ENCODE data around the gene NEGR1. TPM values are rescaled to one million over a fixed set of nuclear protein-coding genes. Genes with fewer than 3 reads are reported as not detected.

NEGR1 gene
- polyA plus RNA-seq = 1 to 10 TPM in 1 of 3 donors, not detected in 2; 1.7 TPM

- peak; percentile 61 to 73 (median 69) for DNase-seq
- Mint-ChIP-seq H3K36me3 (no peaks in the 10 kb centered on the region), H3K4me1 (peaks cover 26 to 33% of the 10 kb centered on the region in 2 donors), H3K27ac (peak within 1 kb of the TSS; percentile 55 to 85 (median 70)), H3K27me3 (ENCODE audit: low read depth in 3 of 3) (peaks cover 8 to 10% (median 8%) of the 10 kb centered on the region in 3 donors), H3K9me3 (peaks cover 0 to 11% (median 0%) of the 10 kb centered on the region in 6 donors), H3K4me3 (peak within 1 kb of the TSS in 3 of 5 donors; percentile 82 to 89 (median 89))
These were observed at the start of gene NEGR1 for GRCh38 chr1:72282271-72283021. TSS of gene NEGR1 (minus strand) at chr1:72282539.

DNA sequence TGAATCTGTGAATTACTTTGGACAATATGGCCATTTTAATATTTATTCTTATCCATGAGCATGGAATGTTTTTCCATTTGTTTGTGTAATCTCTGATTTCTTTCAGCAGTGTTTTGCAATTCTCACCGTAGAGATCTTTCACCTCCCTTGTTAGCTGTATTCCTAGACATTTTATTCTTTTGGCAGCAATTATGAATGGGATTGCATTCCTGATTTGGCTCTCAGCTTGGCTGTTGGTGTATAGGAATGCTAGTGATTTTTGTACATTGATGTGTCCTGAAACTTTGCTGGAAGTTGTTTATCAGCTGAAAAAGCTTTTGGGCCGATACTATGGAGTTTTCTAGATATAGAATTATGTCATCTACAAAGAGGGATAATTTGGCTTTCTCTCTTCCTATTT, 44.2 kb upstream of the NEGR1 start:
- Mint-ChIP-seq H3K27me3 (ENCODE audit: low read depth in 3 of 3) (peaks cover 0 to 5% (median 0%) of the 10 kb centered on the region in 3 donors), H3K36me3 (no peaks in the 10 kb centered on the region), H3K4me1 (peaks cover 37% of the 10 kb centered on the region in 2 donors), H3K27ac (no peak overlapping the region), H3K9me3 (peaks cover 0 to 4% (median 0%) of the 10 kb centered on the region in 6 donors), H3K4me3 (no peak overlapping the region)
- DNase-seq = no peak

GRCh38 chr1:72324451-72324850, 42.1 kb upstream of the NEGR1 start:
- Mint-ChIP-seq H3K27me3 (ENCODE audit: low read depth in 3 of 3) (peaks cover 0 to 5% (median 0%) of the 10 kb centered on the region in 3 donors), H3K9me3 (peaks cover 0 to 4% (median 0%) of the 10 kb centered on the region in 6 donors), H3K4me1 (peaks cover 37 to 38% of the 10 kb centered on the region in 2 donors), H3K36me3 (no peaks in the 10 kb centered on the region), H3K27ac (no peak overlapping the region), H3K4me3 (no peak overlapping the region)
- no peak for DNase-seq

GRCh38 chr1:72322910-72323309, 40.6 kb upstream of the NEGR1 start:
- H3K36me3 Mint-ChIP-seq = no peaks in the 10 kb centered on the region
- peaks cover 0 to 4% (median 0%) of the 10 kb centered on the region in 6 donors for H3K9me3 Mint-ChIP-seq
- peak overlapping the region in 3 of 5 donors; percentile 12 to 72 (median 63) for H3K4me3 Mint-ChIP-seq
- peaks cover 36% of the 10 kb centered on the region in 2 donors for H3K4me1 Mint-ChIP-seq
- peak in 1 of 3 donors; percentile 2 for DNase-seq
- peaks cover 0 to 3% (median 0%) of the 10 kb centered on the region in 3 donors for H3K27me3 Mint-ChIP-seq (ENCODE audit: low read depth in 3 of 3)
- H3K27ac Mint-ChIP-seq = peak overlapping the region in 3 of 6 donors; percentile 26 to 70 (median 36)

DNA sequence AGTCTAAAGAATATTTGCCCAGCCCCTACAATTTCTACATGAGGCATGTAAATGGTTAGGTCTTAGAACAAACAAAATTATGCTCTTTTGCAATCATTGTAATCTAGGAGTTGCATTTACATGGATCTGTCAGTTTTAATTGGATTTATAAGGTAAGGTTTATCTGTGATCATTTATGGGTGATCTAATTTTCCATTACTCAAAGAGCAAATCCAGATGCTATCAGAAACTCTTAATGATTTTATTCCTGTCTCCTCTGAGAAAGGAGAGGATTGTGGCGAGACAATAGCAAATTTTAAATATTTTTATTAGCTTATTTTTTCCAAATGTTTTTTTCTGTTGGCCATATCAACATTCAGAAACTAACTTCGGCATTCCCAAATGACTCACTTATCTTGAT, 14.2 kb upstream of the NEGR1 start:
- no peak for DNase-seq
- no peak overlapping the region for H3K27ac Mint-ChIP-seq
- no peaks in the 10 kb centered on the region for H3K4me1 Mint-ChIP-seq
- peaks cover 0 to 5% (median 2%) of the 10 kb centered on the region in 3 donors for H3K27me3 Mint-ChIP-seq (ENCODE audit: low read depth in 3 of 3)
- H3K9me3 Mint-ChIP-seq = peaks cover 0 to 13% (median 0%) of the 10 kb centered on the region in 6 donors
- no peaks in the 10 kb centered on the region for H3K36me3 Mint-ChIP-seq
- no peak overlapping the region for H3K4me3 Mint-ChIP-seq

- Mint-ChIP-seq H3K4me1 (peaks cover 0 to 4% of the 10 kb centered on the region in 2 donors), H3K4me3 (no peak overlapping the region), H3K27ac (no peak overlapping the region)
These were observed 6.5 kb upstream of the NEGR1 start for GRCh38 chr1:72288886-72289285.

DNA sequence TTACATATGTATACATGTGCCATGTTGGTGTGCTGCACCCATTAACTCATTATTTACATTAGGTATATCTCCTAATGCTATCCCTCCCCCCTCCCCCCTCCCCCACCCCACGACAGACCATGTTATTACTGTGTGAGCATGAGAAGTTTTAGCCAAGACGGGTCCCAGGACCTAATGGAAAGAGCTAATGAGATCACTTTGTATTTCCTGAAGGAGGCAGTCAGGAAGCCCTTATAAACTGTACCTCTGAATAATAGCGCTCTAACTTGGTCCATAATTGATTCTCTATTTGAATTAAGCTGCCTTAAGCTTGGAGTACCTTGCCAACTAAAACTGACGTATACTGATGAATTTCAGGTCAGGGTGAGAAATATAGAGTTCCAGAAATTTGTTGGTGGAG, 4.1 kb upstream of the NEGR1 start:
- no peaks in the 10 kb centered on the region for H3K36me3 Mint-ChIP-seq
- peaks cover 0 to 6% (median 0%) of the 10 kb centered on the region in 6 donors for H3K9me3 Mint-ChIP-seq
- no peak overlapping the region for H3K27ac Mint-ChIP-seq
- no peak overlapping the region for H3K4me3 Mint-ChIP-seq
- DNase-seq = no peak
- peaks cover 10 to 13% of the 10 kb centered on the region in 2 donors for H3K4me1 Mint-ChIP-seq
- H3K27me3 Mint-ChIP-seq (ENCODE audit: low read depth in 3 of 3) = peaks cover 7 to 10% (median 8%) of the 10 kb centered on the region in 3 donors

More at GRCh38 chr1:72288886-72289285, 6.5 kb upstream of the NEGR1 start:
- DNase-seq = no peak
- H3K9me3 Mint-ChIP-seq = no peaks in the 10 kb centered on the region
- H3K36me3 Mint-ChIP-seq = no peaks in the 10 kb centered on the region
- peaks cover 0 to 5% (median 0%) of the 10 kb centered on the region in 3 donors for H3K27me3 Mint-ChIP-seq (ENCODE audit: low read depth in 3 of 3)

DNA sequence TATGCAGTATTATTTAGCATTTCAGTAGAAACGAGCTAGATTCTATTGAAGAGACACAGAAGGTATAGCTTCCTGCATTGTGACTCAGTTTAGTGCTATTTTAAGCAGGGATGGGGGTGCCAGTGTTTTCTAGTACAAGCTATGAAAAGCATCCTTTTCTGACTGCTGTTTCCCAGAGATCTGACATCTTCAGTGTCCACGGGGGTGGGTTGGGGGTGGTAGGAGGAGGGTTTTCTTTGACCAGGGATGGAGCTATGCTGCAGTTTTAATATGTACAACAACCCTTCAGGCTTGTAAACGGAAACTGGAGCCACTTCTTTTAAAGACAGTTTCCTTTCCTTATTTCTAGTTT, 2.7 kb upstream of the NEGR1 start:
- no peaks in the 10 kb centered on the region for H3K36me3 Mint-ChIP-seq
- H3K4me1 Mint-ChIP-seq = peaks cover 18 to 23% of the 10 kb centered on the region in 2 donors
- no peak for DNase-seq
- no peak overlapping the region for H3K4me3 Mint-ChIP-seq
- H3K27me3 Mint-ChIP-seq (ENCODE audit: low read depth in 3 of 3) = peaks cover 8 to 10% (median 8%) of the 10 kb centered on the region in 3 donors
- H3K27ac Mint-ChIP-seq = no peak overlapping the region
- H3K9me3 Mint-ChIP-seq = peaks cover 0 to 11% (median 0%) of the 10 kb centered on the region in 6 donors

DNA sequence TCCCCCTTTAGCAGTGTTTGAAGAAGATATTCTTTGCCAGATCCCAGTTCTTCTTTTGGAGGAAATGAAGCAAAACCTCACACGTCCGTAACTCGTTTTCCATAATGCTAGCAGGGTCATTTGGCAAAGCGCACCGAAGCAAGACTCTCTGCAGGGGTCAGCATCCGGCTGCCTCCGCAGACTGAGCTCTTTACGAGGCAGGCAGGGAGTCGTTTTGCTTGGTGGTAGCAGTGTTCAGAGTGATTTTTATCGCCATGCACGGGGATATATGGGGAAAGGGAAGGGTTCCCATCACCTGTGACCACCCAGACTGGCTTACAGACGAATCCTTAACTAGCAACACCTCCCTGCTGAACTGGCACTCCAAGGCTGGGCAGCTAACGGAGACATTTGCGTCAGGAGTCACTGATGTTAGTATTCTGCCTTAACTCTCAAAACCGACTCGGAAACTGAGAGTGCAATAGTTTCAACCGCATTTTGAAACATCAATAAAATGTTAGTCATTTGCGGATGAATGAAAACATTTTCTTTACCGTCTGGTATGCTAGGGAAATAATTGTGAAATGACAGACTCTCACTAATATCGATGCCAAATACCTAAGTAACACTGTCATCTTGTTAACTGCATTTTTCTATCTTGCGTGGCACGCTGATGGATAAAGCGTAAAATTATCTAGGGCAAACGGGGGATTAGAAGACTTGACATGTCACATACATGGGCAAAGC, 2.2 kb upstream of the NEGR1 start:
- Mint-ChIP-seq H3K9me3 (peaks cover 0 to 11% (median 0%) of the 10 kb centered on the region in 6 donors), H3K27me3 (ENCODE audit: low read depth in 3 of 3) (peaks cover 8 to 10% (median 8%) of the 10 kb centered on the region in 3 donors), H3K27ac (no peak overlapping the region), H3K4me3 (no peak overlapping the region), H3K36me3 (no peaks in the 10 kb centered on the region), H3K4me1 (peaks cover 19 to 23% of the 10 kb centered on the region in 2 donors)
- peak; percentile 16 to 27 (median 17) for DNase-seq

- Mint-ChIP-seq H3K27ac (no peak overlapping the region), H3K4me3 (no peak overlapping the region), H3K36me3 (no peaks in the 10 kb centered on the region), H3K4me1 (peaks cover 23% of the 10 kb centered on the region in 2 donors), H3K27me3 (ENCODE audit: low read depth in 3 of 3) (peaks cover 8 to 10% (median 8%) of the 10 kb centered on the region in 3 donors), H3K9me3 (peaks cover 0 to 11% (median 0%) of the 10 kb centered on the region in 6 donors)
- no peak for DNase-seq
These were observed 1.7 kb upstream of the NEGR1 start for GRCh38 chr1:72284084-72284347.

- no peak overlapping the region for H3K27ac Mint-ChIP-seq
These were observed 1.2 kb upstream of the NEGR1 start for GRCh38 chr1:72283307-72284083.

DNA sequence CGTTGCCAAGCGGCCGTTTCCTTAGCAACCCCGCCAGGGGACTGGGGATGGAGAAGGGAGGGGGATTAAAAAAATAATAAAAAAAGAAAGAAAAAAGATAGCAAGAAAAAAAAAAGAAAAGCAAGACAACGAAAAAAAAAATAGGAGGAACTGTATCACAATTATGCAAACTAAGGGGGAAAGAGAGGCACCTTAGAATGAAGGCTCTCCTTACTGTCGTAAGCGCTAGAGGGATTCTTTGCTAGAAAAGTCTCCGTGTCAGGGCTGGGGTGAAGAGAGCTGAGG, 625 bp upstream of the NEGR1 start:
- Mint-ChIP-seq H3K9me3 (peaks cover 0 to 11% (median 0%) of the 10 kb centered on the region in 6 donors), H3K36me3 (no peaks in the 10 kb centered on the region), H3K27ac (no peak overlapping the region), H3K27me3 (ENCODE audit: low read depth in 3 of 3) (peaks cover 8 to 10% (median 8%) of the 10 kb centered on the region in 3 donors), H3K4me1 (peaks cover 26 to 31% of the 10 kb centered on the region in 2 donors), H3K4me3 (no peak overlapping the region)
- peak in 1 of 3 donors; percentile 37 for DNase-seq

More at GRCh38 chr1:72283307-72284083, 1.2 kb upstream of the NEGR1 start:
- peaks cover 23 to 26% of the 10 kb centered on the region in 2 donors for H3K4me1 Mint-ChIP-seq
- peaks cover 8 to 10% (median 8%) of the 10 kb centered on the region in 3 donors for H3K27me3 Mint-ChIP-seq (ENCODE audit: low read depth in 3 of 3)
- peak; percentile 38 to 44 (median 40) for DNase-seq
- H3K9me3 Mint-ChIP-seq = peaks cover 0 to 11% (median 0%) of the 10 kb centered on the region in 6 donors
- H3K36me3 Mint-ChIP-seq = no peaks in the 10 kb centered on the region
- no peak overlapping the region for H3K4me3 Mint-ChIP-seq

DNA sequence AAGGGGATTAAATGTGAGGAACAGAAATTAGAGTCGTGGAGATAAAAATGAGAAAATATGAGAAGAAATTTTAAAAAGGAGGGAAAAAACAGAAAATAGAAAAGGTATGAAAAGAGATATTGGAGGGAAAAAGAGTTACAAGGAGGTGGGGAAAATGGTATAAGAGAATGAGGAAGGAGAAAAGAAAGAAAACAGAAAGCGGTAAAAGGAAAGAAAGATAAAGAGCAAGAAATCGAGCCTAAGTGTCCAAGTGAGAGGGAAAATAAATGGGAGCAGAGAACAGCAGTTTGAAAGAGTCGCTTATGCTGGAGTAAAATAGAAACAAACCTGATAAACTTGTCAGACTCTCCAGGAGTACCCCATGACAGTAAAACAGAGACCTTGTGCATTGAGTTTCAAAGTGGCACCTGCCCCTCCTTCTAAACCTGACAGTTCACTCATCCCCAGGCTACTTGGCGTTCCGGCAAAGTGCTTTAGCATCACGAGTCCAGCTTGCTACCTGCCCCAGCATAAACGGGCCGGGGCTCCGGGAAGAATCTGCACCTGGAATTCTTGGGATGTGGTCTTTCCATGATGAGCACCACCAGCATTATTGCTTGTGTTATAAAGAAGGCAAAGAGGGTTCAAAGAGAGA, 585 bp downstream of the NEGR1 start:
- DNase-seq = peak in 1 of 3 donors; percentile 6
- peaks cover 8 to 10% (median 8%) of the 10 kb centered on the region in 3 donors for H3K27me3 Mint-ChIP-seq (ENCODE audit: low read depth in 3 of 3)
- peak overlapping the region in 3 of 5 donors; percentile 82 to 89 (median 89) for H3K4me3 Mint-ChIP-seq
- peaks cover 26 to 33% of the 10 kb centered on the region in 2 donors for H3K4me1 Mint-ChIP-seq
- no peaks in the 10 kb centered on the region for H3K36me3 Mint-ChIP-seq
- H3K27ac Mint-ChIP-seq = peak overlapping the region; percentile 55 to 85 (median 70)
- peaks cover 0 to 11% (median 0%) of the 10 kb centered on the region in 6 donors for H3K9me3 Mint-ChIP-seq
